Measurements from ENCODE around the gene MS4A7.

DNA sequence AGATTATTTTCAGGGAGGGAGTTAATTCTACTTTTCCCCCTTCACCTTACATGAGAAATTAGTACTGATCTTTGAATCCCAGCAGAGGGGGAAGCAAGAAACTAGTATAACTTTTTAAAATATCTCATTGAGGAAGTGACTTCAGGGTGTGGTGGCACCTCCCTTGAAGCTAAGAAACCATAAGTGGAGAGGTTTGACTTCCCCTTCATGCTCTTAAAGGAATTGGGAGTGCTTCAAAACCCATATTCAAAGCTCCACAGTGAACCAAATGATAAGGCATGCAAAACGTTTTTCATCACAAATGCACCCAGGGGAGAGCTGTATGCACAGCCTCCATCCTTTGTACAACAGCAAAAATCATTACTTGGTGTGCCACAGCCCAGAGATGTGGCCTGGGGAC is 18.5 kb downstream of the MS4A7 start:
- TF ChIP-seq POLR2AphosphoS5 (IDR thresholded peaks at IDR 0.05; ENCODE audit: borderline replicate concordance, low read depth, low read length) (no peak), EZH2 (IDR thresholded peaks at IDR 0.05) (no peak), FOXP2 (optimal IDR thresholded peaks at IDR 0.05; ENCODE audit: control extremely low read depth, extremely low read length, insufficient read depth) (no peak)

Data from SK-N-MC (cell line).